GM18511 (cell line): Measurements from ENCODE around the gene SEC31A.
A peak's percentile ranks its signal among the peaks of the same experiment; 100 is the strongest.

Source experiments
- ATAC-seq: cut with Tn5 transposase; IDR thresholded peaks from one replicate; pipeline ENCODE4 v1.9.1; 2021; ENCODE audit warnings: mild to moderate bottlenecking, moderate library complexity; ENCODE audit not compliant: unreplicated experiment

SEC31A gene

GRCh38 chr4:82798168-82799005 lies 92.6 kb downstream of the SEC31A start, which contains the start of gene SCD5:
TSS of gene SCD5 (minus strand) at chr4:82798796. CDS start at chr4:82798537, 259 bp downstream.
- peak; percentile 92 for ATAC-seq

- no peak for ATAC-seq
Observed at GRCh38 chr4:82797405-82798111, 93.4 kb downstream of the SEC31A start.

- no peak for ATAC-seq
Observed at GRCh38 chr4:82797040-82797404, 93.9 kb downstream of the SEC31A start.

GRCh38 chr4:82792912-82793649 lies 97.9 kb downstream of the SEC31A start:
- ATAC-seq: no peak

GRCh38 chr4:82791179-82791578 lies 99.8 kb downstream of the SEC31A start:
- no peak for ATAC-seq

GRCh38 chr4:82790060-82790660 lies 100.8 kb downstream of the SEC31A start:
- ATAC-seq: no peak

GRCh38 chr4:82789025-82789776 lies 101.8 kb downstream of the SEC31A start:
- ATAC-seq: no peak

- ATAC-seq: no peak
Observed at GRCh38 chr4:82787342-82787741, 103.6 kb downstream of the SEC31A start.

- no peak for ATAC-seq
Observed at GRCh38 chr4:82786828-82787227, 104.1 kb downstream of the SEC31A start.

GRCh38 chr4:82785611-82786400 lies 105.1 kb downstream of the SEC31A start:
- ATAC-seq: no peak

- no peak for ATAC-seq
Observed at GRCh38 chr4:82784681-82785610, 106.0 kb downstream of the SEC31A start.

- no peak for ATAC-seq
Observed at GRCh38 chr4:82782626-82783345, 108.2 kb downstream of the SEC31A start.

- peak; percentile 88 for ATAC-seq
Observed at GRCh38 chr4:82780752-82781231, 110.2 kb downstream of the SEC31A start.

GRCh38 chr4:82780170-82780751 lies 110.7 kb downstream of the SEC31A start:
- ATAC-seq: peak; percentile 21

GRCh38 chr4:82779032-82779431 lies 111.9 kb downstream of the SEC31A start:
- ATAC-seq: no peak

GRCh38 chr4:82777857-82778525 lies 113.0 kb downstream of the SEC31A start:
- no peak for ATAC-seq
